ENCODE results near the gene GLCCI1.

- TF ChIP-seq SIN3A (conservative IDR thresholded peaks at IDR 0.05 in 1 of 2, IDR thresholded peaks at IDR 0.05 in 1 of 2; ENCODE audit: low read depth in 1 of 2, low read length in 2 of 2) (no peak), CTCF (IDR thresholded peaks at IDR 0.05; ENCODE audit: control extremely low read depth in 1 of 3, insufficient read depth in 1 of 3, low read depth in 1 of 3, low read length in 3 of 3) (no peak), TCF12 (IDR thresholded peaks at IDR 0.05; ENCODE audit: low read depth, low read length) (no peak), RAD21 (IDR thresholded peaks at IDR 0.05 in 1 of 2, conservative IDR thresholded peaks at IDR 0.05 in 1 of 2; ENCODE audit: low read depth in 2 of 2, low read length in 2 of 2) (no peak), EP300 (IDR thresholded peaks at IDR 0.05; ENCODE audit: borderline replicate concordance in 1 of 2, low read depth in 2 of 2, low read length in 2 of 2) (no peak), SP1 (IDR thresholded peaks at IDR 0.05; ENCODE audit: low read depth, low read length) (no peak), POLR2A (IDR thresholded peaks at IDR 0.05; ENCODE audit: control extremely low read depth in 1 of 2, low read depth in 2 of 2, low read length in 2 of 2) (no peak), SAP30 (IDR thresholded peaks at IDR 0.05; ENCODE audit: insufficient read depth, insufficient replicate concordance, low read length) (no peak)
Measured at GRCh38 chr7:7933915-7934526, 34.6 kb upstream of the GLCCI1 start.
